Erythroblast (primary cell): ENCODE measurements around the gene GPATCH2L.

Source experiments
- GATA1 ChIP-seq: IDR thresholded peaks from 2 replicates; pipeline ENCODE4 v1.6.1; 2011; ENCODE audit warnings: low read depth, mild to moderate bottlenecking, control low read depth, low read length, moderate library complexity
- POLR2A ChIP-seq: IDR thresholded peaks from 2 replicates; pipeline ENCODE4 v1.6.1; 2011; ENCODE audit warnings: mild to moderate bottlenecking, low read length

- peak; percentile 82 for TF ChIP-seq POLR2A
- TF ChIP-seq GATA1: no peak
These were observed at the start of gene GPATCH2L for GRCh38 chr14:76151398-76152332.
